ENCODE measurements around the gene IL1RAPL1. TPM values are rescaled to one million over a fixed set of nuclear protein-coding genes. Genes with fewer than 3 reads are reported as not detected.

Gene IL1RAPL1
- total RNA-seq, 1 donor from 2014 or later = 0.16 TPM

GRCh38 chrX:29890646-29891200 lies 1303.5 kb downstream of the IL1RAPL1 start:
- no peaks in the 10 kb centered on the region for H3K9me3 ChIP-seq (ENCODE audit: insufficient read depth, low read depth, low read length)
- no peaks in the 10 kb centered on the region for H3K36me3 ChIP-seq (ENCODE audit: insufficient read depth, low read length)
- H4K20me1 ChIP-seq (ENCODE audit: insufficient read depth, low read length) = no peaks in the 10 kb centered on the region
- H3K9ac ChIP-seq (ENCODE audit: low read length) = no peak overlapping the region
- no peak overlapping the region for H3K27ac Mint-ChIP-seq (ENCODE audit: unreplicated experiment)
- no peaks in the 10 kb centered on the region for H3K27me3 Mint-ChIP-seq (ENCODE audit: low read depth, unreplicated experiment)
- no peaks in the 10 kb centered on the region for H3K9me3 Mint-ChIP-seq (ENCODE audit: unreplicated experiment)
- no peaks in the 10 kb centered on the region for H3K36me3 Mint-ChIP-seq (ENCODE audit: low read depth, unreplicated experiment)
- H3K27me3 ChIP-seq (ENCODE audit: insufficient read depth, low read length) = no peaks in the 10 kb centered on the region
- H3K4me3 ChIP-seq (ENCODE audit: insufficient read depth, low read depth, low read length) = no peak overlapping the region
- H3K4me1 ChIP-seq (ENCODE audit: insufficient read depth, low read length) = no peaks in the 10 kb centered on the region
- peak; percentile 27 for DNase-seq (ENCODE audit: low read depth)
- no peak for FAIRE-seq
- H3K4me3 Mint-ChIP-seq (ENCODE audit: unreplicated experiment) = no peak overlapping the region
- no peak for TF ChIP-seq CTCF (IDR thresholded peaks at IDR 0.05; ENCODE audit: insufficient read depth, low read depth, low read length)
- H3K4me1 Mint-ChIP-seq (ENCODE audit: low read depth, unreplicated experiment) = no peaks in the 10 kb centered on the region
- no peak overlapping the region for H2AFZ ChIP-seq (ENCODE audit: low read depth, low read length)
- no peak overlapping the region for H3K27ac ChIP-seq (ENCODE audit: low read depth, low read length)
- H3K79me2 ChIP-seq (ENCODE audit: insufficient read depth, low read length) = no peaks in the 10 kb centered on the region
- no peak overlapping the region for H3K4me2 ChIP-seq (ENCODE audit: low read length)

DNA sequence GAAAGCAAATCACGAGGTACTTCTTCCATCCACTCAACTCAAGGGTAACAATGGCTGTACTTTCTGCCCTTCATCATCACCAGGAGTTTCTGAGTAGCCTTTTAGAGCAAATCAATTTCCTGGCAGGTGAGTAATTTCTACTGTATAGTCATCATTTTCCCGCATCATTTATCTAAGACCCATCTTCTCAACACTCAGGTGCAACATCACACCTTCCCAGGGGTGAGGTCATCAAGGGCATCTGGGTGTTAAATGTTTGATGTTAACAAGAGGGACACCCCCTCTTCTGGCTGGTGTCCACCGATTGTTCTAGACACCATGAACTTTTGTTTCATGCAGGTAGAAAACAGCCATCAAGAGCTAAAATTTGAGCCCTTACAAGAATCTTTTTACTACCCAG lies 1314.8 kb downstream of the IL1RAPL1 start:
- TF ChIP-seq EZH2 (IDR thresholded peaks at IDR 0.05; ENCODE audit: insufficient read depth, low read length) = no peak
- TF ChIP-seq CTCF (IDR thresholded peaks at IDR 0.05; ENCODE audit: insufficient read depth, low read depth, low read length) = no peak
- Histone ChIP-seq H3K79me2 (ENCODE audit: insufficient read depth, low read length) (no peaks in the 10 kb centered on the region), H3K36me3 (ENCODE audit: insufficient read depth, low read length) (no peaks in the 10 kb centered on the region), H3K27me3 (ENCODE audit: insufficient read depth, low read length) (no peaks in the 10 kb centered on the region), H4K20me1 (ENCODE audit: insufficient read depth, low read length) (no peaks in the 10 kb centered on the region), H2AFZ (ENCODE audit: low read depth, low read length) (no peak overlapping the region), H3K4me2 (ENCODE audit: low read length) (no peak overlapping the region), H3K4me1 (ENCODE audit: insufficient read depth, low read length) (no peaks in the 10 kb centered on the region), H3K9me3 (ENCODE audit: insufficient read depth, low read depth, low read length) (no peaks in the 10 kb centered on the region), H3K27ac (ENCODE audit: low read depth, low read length) (no peak overlapping the region), H3K9ac (ENCODE audit: low read length) (no peak overlapping the region), H3K4me3 (ENCODE audit: insufficient read depth, low read depth, low read length) (no peak overlapping the region)
- FAIRE-seq = peak; percentile 87
- Mint-ChIP-seq H3K4me1 (ENCODE audit: low read depth, unreplicated experiment) (no peaks in the 10 kb centered on the region), H3K9me3 (ENCODE audit: unreplicated experiment) (no peaks in the 10 kb centered on the region), H3K4me3 (ENCODE audit: unreplicated experiment) (no peak overlapping the region), H3K27ac (ENCODE audit: unreplicated experiment) (no peak overlapping the region), H3K36me3 (ENCODE audit: low read depth, unreplicated experiment) (no peaks in the 10 kb centered on the region), H3K27me3 (ENCODE audit: low read depth, unreplicated experiment) (no peaks in the 10 kb centered on the region)
- no peak for DNase-seq (ENCODE audit: low read depth)

- Histone ChIP-seq H3K36me3 (ENCODE audit: insufficient read depth, low read length) (no peaks in the 10 kb centered on the region), H3K27ac (ENCODE audit: low read depth, low read length) (no peak overlapping the region), H3K27me3 (ENCODE audit: insufficient read depth, low read length) (no peaks in the 10 kb centered on the region), H3K9me3 (ENCODE audit: insufficient read depth, low read depth, low read length) (no peaks in the 10 kb centered on the region), H3K9ac (ENCODE audit: low read length) (no peak overlapping the region), H3K4me1 (ENCODE audit: insufficient read depth, low read length) (no peaks in the 10 kb centered on the region), H3K79me2 (ENCODE audit: insufficient read depth, low read length) (no peaks in the 10 kb centered on the region), H3K4me3 (ENCODE audit: insufficient read depth, low read depth, low read length) (no peak overlapping the region), H3K4me2 (ENCODE audit: low read length) (peak overlapping the region; percentile 33), H2AFZ (ENCODE audit: low read depth, low read length) (no peak overlapping the region), H4K20me1 (ENCODE audit: insufficient read depth, low read length) (no peaks in the 10 kb centered on the region)
- Mint-ChIP-seq H3K4me3 (ENCODE audit: unreplicated experiment) (no peak overlapping the region), H3K27me3 (ENCODE audit: low read depth, unreplicated experiment) (no peaks in the 10 kb centered on the region), H3K27ac (ENCODE audit: unreplicated experiment) (no peak overlapping the region), H3K4me1 (ENCODE audit: low read depth, unreplicated experiment) (no peaks in the 10 kb centered on the region), H3K9me3 (ENCODE audit: unreplicated experiment) (no peaks in the 10 kb centered on the region), H3K36me3 (ENCODE audit: low read depth, unreplicated experiment) (no peaks in the 10 kb centered on the region)
- peak; percentile 96 for FAIRE-seq
- no peak for DNase-seq (ENCODE audit: low read depth)
- TF ChIP-seq EZH2 (IDR thresholded peaks at IDR 0.05; ENCODE audit: insufficient read depth, low read length) (no peak), CTCF (IDR thresholded peaks at IDR 0.05; ENCODE audit: insufficient read depth, low read depth, low read length) (peak; percentile 16)
Observed at GRCh38 chrX:29903360-29903759, 1316.1 kb downstream of the IL1RAPL1 start.
